DMS79 (cell line): ENCODE measurements around the gene POU2AF3.
"Not testable (repeated sequence)": the region's sequence is repeated elsewhere in the genome, so short reads cannot be mapped to it uniquely, and the experiment has no call there.

Experiments
- DNase-seq: peaks from one replicate; lab custom pipeline; 2025; lab: John Stamatoyannopoulos, UW

The POU2AF3 gene

GRCh38 chr11:111301004-111301841, 2.9 kb downstream of the POU2AF3 start:
- peak; percentile 55 for DNase-seq

DNA sequence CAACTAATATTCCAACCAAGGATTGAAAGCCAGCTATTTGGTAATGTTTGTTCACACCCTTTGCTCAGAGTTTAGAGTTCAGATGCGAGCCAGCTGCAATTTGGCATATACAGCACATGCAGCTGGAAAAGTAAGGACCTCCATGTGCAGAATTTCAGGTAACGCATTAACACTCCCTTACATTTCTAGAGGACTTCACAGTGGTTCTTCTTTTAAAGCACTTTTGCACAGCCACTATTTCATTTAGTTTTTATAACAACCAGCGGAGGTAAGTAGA, 3.4 kb downstream of the POU2AF3 start:
- no peak for DNase-seq

DNA sequence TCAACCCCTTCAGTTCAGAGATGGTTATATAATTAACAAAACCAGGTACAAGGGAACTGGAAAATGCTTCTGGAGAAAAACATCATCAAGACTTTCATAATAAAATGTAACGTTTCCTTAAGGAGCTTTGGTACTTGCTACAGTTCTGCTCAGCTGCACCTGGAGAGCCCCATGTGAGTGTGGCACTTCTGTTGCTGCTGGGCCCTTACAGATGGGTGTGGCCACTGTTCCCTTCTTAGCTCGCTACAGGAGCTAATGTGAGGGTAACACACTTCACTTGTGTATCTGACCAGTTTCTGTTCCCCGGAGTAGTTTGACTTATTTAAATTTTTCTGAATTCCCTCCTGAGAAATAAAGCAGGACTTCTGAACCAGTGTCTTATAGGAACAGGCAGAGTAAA, 4.0 kb downstream of the POU2AF3 start:
- peak; percentile 99 for DNase-seq

GRCh38 chr11:111303461-111303860, 5.1 kb downstream of the POU2AF3 start:
- DNase-seq = peak; percentile 97

DNA sequence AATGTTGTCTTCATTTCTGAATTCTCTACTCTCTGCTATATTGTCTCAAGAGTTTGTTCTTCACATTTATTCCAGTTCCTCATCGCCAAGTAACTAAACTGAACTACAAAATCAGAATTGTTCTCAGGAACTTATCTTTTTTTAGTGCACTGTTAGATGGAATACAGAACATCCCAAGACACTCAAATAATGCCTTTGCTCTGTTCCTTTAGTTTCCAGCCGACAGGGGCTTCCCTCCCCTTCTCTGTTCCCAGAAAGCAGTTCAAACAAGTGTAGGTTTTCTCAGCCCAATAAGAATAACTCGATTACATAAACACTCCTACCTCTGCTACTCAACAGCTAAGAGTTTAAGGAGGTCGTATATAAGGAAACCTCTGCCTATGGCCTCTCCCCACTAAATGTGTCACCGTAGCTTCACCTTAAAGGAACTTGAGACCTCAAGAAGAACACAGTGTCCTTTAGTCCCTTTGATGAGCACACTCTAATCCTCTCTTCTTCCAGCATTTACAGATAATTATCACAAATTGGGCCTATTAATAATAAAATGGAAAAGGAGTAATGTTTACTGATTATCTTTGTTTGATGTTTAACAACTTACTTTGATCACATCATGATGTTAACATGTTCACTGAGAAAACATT, 6.9 kb downstream of the POU2AF3 start:
- DNase-seq = no peak

DNA sequence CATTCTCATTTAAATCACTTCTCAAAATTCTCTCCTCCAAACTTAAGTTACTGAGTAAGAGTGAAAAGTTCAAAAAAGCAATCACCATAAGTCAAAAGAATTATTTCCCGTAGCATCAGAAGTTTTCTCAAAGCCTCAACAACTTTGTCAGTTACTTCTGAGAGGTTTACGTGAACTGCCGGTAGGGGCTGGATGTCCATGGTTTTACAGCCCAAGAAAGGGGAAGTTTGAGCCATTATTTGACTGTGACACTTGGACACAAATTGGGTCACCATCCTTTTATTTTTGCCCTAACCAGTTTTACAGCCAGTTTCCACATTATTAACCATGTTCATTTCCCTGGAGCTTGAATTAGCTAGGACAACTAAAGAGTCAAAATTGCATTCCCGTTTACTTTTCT, 7.5 kb downstream of the POU2AF3 start:
- no peak for DNase-seq

DNA sequence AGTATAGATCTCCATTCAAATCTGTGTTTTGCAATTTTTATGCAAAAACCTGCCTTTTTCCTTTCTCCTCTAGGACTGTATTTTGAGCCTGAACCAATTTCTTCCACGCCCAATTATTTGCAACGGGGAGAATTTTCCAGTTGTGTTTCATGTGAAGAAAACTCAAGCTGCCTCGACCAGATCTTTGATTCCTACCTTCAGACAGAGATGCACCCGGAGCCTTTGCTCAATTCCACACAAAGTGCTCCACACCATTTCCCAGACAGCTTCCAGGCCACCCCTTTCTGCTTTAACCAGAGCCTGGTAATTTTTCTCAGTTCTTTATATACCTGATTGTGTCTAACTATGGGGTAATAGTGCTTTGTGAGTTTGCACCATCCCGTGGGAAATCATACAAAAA, 8.0 kb downstream of the POU2AF3 start:
- DNase-seq = no peak

DNA sequence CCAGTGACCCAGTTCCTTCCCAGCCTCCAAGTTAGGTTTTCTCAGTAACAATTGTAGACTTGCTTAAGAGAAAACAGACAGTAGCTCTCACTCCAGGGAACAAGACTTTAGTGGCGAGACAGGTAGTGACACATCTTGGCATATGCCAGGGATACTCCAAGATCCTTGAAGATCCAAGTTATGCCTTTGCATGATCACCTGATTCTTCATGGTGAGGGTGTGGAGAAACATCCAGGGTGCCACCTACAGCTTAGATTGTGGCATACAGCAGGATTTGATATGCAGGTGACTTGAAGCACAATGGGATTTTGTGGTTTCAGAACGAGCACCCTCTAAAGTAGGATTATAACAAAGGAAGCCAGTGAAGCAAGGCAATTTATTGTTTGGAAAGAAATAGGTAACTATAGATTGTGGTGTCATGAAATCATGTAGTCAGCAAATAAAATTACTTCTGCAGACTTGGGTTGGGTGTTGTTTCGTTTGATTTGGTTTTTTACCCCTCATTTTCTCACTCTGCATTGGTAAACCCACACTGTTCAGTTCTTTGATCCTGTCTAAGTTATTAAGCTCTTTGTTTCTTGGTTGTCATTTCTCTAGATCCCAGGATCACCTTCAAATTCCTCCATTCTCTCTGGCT, 9.2 kb downstream of the POU2AF3 start:
- peak; percentile 98 for DNase-seq

GRCh38 chr11:111308140-111308539, 9.8 kb downstream of the POU2AF3 start:
- DNase-seq = peak; percentile 94

DNA sequence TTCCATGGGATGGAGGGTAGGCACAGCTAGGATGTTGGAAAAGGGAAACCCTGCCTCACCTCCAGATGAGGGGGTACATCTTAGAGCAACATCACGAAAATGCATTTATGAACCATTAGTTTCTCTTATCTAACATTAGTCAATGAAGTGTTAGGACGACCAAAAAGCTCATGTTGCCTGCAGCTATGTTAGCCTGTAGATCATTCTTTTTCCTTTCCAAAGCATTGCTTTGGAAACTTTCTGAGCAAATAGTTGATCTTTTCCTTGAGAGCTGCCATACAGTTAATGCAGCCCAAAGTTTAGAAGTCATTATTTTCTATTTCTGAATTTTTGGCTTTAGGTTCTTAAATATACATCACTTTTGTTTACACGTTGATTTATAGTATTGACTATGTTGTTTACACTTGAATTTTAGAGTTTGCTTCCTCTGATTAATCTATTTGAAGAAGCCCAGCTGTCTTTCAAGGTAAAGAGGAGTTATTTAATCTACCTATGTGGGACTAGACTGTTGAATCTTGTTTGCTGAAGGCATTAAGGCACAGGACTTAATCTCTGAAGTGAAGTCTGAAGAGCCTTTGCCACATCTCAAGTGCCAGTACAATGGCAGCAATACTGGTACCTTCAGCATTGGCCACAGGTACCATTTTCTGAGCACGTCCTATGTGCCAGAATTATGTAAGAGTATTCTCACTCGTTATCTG, 11.0 kb downstream of the POU2AF3 start:
- peak; percentile 93 for DNase-seq

DNA sequence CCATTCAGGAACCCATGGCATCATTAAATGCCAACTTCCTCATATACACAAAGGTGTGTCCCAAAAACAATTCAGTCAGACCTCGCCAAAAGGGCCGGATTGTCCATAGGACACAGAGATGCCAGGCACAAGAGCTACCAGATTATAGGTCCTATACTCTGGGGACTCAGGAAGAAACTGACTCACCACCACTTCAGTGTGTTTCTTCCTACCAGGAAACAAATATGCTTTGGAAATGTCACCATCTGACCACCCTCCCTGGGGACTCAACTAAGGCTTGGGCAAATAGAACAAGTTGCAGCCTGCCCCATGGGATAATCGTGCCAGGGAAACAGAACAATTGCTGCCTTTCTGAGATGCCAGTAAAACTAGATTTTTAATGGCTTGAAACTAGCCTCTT, 11.7 kb downstream of the POU2AF3 start:
- DNase-seq = peak; percentile 98

DNA sequence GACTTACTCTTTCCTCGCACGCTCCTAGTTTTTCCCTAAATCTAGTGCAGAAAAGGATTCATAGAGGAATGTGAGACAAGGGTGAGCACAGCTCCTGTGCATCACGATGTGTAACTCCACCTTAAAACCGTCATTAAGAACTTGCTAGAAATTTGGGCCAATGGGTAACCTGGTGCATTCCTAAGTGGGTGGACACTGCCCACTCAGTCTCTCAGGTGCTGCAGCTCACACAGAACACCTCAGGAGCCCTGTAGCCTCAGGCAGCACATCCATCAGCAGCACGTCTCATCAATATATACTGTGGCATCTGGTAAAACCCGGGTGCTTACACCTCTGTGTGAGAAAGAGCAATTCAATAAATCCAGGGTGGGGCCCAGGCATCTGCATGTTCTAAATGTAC, 12.4 kb downstream of the POU2AF3 start:
- peak; percentile 83 for DNase-seq

GRCh38 chr11:111312076-111312475, 13.7 kb downstream of the POU2AF3 start:
- peak; percentile 15 for DNase-seq

- no peak for DNase-seq
Observed at GRCh38 chr11:111319296-111319695, 20.9 kb downstream of the POU2AF3 start.

- DNase-seq = not testable (repeated sequence)
Observed at GRCh38 chr11:111320199-111320598, 21.9 kb downstream of the POU2AF3 start.

- no peak for DNase-seq
Observed at GRCh38 chr11:111320728-111321568, 22.6 kb downstream of the POU2AF3 start.

DNA sequence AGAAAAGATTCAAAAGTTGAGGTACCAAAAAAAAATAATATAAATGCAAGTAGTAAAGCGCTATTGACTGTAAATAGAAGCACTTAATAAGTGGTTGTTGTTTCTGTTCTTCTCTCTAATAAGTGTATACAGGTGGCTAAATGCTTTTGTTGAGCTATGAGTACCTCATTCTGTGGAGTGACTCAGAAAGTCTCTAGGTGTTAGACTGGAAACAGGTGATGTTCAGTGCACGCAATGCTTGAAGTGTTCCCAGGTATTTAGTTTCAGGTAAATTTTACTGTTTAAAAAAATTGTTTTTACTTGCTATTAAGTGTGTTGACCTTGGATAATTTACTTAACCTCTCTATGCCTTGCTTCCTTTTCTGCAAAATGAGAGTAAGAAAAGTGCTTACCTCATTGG, 24.2 kb downstream of the POU2AF3 start:
- no peak for DNase-seq

DNA sequence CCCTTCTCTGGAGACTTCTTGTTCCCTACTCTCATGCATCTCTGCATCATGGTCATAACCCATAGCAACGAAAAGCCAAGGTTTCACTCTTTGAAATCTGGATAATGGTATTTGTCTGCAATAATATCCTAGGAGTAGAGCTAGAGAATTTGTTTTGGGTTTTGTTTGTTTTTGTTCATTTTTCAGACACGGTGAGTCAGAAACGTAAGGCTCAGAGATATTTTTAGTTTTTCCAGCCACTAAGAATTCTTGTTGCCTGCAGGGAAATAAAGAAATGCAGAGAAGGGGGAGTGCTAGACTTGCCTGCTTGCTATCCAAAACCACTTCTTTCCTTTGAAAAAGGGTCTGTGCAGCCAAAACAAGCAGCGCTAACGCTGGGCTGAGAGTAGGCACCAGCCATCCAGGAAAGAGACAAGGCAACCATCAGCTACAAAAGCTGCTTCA, 26.0 kb downstream of the POU2AF3 start:
- DNase-seq = no peak

GRCh38 chr11:111325259-111325658, 26.9 kb downstream of the POU2AF3 start:
- DNase-seq = no peak

GRCh38 chr11:111326824-111327223, 28.5 kb downstream of the POU2AF3 start:
- DNase-seq = no peak

GRCh38 chr11:111327908-111328624, 29.7 kb downstream of the POU2AF3 start:
- peak; percentile 68 for DNase-seq
